GF-D8 (cell line): Measurements from ENCODE around the gene RREB1.
A peak's percentile ranks its signal among the peaks of the same experiment; 100 is the strongest.

ENCODE experiments used
- DNase-seq: peaks from one replicate; lab custom pipeline; 2025; lab: John Stamatoyannopoulos, UW

The RREB1 gene

DNA sequence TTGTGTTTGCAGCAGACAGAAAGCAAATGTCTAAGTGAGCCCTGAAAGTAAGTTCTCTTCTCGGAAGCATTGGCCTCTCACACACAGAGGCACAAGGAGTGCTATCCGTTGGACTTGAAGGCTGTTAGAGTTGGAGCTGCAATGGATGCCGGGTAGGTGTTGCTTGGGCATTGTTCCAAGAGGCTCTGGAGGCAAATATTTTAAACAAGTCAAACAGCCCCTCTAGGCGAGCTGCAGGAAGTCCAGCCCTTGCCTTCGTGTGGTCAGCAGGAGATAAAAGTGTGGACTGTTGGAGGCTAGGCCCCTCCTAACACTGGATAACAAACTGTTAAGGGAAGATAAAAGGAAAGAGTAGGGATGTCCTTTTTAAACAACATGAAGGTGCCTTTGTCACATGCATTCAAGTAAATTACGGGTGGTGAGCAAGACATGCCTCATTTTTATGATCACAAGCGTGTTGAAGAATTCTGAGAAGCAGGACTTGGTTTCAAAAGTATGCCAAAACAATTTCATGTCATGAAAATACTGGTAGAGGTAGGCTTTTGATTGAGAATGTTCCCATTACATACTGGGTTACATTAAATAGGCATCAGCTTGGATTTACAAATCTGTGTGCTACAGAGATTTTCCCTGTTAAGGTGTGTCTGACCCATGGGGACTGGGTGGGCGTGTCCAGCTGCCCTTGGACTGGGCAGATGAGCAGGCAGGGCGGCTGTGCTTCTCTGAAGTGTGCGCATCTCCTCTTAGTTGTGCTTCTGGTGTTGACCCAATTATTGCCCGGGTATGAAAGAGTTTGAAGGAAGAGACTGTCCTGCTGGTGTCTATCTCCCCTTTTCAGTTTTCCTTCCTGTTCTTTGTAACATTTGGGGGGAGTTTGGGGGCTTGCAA is 57.5 kb downstream of the RREB1 start:
- DNase-seq, result no peak

DNA sequence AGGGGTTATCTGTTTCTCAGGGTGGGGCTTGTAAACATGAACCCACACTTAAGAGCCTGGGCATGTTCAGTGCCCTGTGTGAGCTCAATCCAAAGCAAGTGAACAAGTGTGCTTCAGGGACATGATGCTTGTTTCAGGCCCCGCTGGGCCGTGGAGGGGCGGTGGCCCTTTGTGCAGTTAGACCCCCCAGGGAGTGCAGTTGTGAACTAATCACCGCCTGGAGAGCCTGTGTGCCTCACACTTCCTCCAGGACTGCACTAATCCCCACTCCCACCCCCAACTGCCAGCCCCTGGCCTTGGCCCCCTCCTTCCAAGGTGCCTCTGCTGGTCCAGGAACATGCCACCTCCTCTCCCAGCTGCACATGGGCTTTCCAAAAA is 58.1 kb downstream of the RREB1 start:
- no peak for DNase-seq

DNA sequence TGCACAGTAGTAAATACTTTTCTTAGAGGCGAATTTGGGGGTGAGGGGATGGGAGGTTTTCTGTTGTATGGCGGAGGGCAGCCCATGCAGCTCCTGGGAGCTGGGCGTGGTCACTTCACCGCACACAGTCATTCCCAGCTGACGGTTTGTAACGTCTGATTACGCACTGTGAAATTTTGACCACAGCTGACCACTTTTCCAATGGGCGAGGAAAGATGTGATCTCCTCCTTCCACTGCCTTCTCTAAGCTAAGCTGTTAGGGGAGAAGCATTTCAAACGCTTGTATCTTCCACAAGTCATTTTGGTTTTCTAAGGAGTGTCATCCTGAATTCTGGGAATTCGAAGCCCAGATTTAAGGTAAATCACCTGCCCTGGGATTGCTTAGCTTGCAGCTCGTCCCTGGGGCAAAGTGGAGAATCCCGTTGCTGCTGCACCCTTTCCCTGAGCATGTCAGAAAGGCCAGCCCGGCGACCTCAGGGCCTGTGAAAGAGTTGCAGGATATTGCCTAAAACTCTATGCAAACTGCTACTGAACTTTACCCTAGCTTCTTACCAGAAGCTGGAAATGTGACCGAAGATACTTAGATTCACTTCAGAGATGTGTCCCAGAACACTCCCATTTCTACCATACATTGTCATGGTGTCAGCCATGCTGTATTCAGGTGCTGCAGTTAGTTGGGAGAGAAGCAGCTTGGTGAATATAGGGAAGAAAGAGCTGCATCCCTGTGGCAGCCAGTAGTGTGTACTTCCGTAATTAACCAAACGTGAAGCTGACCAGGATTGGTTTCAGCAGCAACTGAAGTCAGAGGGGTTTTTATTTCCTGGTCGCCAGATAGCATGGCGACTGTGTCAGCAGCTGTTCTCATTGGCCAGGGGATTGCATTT is 58.9 kb downstream of the RREB1 start:
- peak; percentile 89 for DNase-seq

DNA sequence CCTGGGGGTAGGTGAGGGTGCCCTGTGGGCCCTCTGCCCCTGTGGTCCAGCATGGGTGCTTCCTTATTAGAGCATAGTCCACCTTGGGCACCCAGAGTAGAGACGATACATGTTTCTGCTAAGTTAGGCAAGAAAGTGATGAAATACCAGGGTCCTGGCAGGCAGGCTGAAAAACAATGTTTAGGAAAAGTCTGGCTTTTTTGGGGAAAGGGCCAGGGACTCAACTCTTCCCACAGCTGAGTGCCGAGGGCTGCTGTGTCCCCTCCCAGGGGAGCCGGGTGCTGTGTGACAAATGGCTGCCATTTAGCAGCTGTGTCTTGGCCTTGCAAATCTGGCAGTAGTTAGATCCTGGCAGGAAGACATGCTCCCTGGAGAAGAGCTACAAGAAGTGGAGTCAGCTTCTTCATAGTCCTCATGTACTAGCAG is 61.5 kb downstream of the RREB1 start:
- peak; percentile 34 for DNase-seq

DNA sequence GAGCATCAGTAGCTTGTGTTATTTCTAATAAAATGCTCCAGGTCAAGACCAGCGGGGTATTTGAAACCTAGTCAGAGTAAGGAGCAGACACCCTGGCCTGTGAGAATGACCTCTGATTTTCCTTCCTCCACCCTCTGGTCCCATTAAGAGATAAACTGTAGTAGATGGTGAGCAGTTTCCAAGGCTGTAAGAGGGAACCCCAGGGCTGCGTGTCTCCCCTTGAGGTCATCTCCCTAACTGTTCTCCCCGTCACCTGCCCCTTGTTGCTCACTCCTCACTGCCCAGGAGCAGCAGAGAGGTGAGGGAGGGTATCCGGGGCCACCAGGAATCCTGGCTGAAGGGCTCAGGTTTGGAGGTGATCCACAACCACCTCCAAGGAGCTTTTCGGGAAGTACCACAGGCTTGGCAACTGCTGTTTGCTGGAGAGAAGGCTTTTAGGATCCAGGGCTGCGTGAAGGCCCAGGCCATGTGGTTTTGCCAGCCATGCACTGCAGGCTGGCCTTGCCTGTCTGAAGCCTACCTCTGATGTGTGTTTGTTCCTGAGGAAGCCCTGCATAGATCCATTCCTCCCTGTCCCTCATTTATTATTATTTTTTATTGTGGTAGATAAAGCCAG is 62.5 kb downstream of the RREB1 start:
- DNase-seq, result no peak

DNA sequence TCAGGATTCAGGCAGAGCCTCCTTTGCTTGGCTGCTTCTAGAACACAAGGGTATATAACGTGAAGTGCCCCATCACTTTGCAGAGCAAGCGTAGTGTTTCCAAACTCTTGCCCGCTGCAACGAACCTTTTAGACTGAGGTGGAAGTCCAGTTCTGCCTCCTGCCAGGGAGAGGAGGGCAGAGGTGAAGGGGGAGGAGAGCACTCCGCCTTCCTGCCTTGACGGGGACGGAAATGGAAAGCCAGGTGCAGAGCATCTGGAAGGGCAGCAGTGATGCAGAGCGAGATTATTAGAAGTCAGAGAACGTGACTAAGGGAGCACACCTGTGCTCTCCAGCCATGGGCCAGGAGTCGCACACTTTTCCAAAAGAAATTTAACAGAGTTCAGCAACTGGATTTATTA is 63.4 kb downstream of the RREB1 start:
- no peak for DNase-seq

DNA sequence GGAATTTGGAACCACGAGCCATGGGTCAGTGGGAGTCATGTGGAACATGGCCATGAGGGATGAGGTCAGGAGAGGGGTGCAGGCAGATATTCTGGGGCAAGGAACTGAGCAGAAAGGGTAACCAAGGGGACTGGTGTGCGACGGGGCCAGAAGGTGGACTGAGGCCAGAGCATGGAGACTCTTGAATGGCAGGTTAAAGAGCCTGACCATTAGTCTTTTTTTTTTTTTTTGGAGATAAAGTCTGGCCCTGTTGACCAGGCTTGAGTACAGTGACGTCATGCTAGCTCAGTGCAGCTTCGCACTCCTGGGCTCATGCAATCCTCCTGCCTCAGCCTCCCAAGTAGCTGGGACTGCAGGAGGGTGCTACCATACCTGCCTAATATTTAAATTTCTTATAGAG is 64.0 kb downstream of the RREB1 start:
- no peak for DNase-seq

DNA sequence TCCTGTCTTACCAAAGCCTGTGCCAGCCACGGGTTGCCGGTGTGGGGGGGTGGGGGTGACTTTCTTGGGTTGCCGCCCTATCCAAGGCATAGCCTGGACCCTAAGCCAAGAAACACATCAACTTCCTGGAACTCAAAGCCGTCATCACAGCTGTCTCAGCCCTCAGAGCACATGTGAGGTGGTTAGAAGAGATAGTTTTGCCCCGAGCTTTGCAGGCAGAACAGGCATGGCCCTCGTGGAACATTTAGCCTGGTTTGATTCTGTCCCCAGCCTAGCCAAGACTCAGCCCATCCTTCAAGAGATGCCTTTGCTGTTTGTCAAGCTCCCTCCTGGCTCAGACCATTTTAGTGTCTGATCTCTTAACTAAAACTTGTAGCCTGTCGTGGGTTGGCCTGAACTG is 64.9 kb downstream of the RREB1 start:
- no peak for DNase-seq

DNA sequence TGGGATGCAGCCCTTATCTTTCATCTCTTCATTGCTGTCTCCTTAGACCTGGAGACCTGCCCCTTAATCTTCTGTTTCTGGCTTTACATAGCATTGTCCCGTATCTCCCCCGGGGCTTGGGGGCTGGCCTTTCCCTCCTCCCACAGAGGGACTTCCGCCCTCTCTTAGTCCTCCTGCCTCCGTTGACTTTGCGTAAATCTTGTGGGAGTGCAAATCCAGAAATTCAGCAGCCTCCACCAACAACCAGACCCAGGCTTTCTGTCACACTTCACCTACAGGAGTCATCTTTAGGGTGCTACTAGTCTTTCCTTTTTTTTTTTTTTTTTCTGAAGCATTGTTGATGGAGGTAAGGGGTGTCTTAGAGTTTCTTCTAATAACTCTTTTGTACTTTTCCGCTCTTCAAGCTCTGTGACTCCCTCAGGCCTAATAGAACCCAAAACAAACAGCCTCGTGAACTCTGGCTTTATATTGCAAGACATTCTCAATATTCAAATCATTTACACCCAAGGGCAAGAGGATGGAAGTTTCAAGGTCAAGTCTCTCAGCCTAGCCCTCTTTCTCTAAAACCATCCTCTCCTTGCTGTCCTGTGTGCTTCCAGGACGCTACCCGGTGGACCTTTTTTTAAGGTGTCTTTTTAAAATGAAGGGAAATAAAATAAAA is 66.2 kb downstream of the RREB1 start:
- no peak for DNase-seq

DNA sequence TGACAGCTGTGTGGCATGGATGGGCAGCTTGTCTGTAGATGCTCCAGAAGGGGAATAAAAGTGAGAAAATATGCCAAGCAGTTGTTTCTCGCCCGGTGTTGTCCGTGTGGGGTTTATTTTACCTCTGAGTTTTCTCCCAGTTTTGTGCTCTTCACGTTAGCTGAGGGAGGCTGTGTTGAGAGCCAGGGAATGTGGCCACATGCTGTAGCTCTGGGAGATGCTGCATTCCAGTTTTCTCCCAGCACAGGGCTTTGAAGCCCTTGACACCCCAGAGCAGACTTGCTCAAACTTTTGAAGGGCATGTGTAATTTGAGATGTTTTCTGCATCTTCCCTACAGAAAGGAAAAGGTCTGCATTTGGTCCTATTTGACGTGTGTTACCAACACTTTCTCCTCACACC is 67.7 kb downstream of the RREB1 start:
- DNase-seq, result no peak

DNA sequence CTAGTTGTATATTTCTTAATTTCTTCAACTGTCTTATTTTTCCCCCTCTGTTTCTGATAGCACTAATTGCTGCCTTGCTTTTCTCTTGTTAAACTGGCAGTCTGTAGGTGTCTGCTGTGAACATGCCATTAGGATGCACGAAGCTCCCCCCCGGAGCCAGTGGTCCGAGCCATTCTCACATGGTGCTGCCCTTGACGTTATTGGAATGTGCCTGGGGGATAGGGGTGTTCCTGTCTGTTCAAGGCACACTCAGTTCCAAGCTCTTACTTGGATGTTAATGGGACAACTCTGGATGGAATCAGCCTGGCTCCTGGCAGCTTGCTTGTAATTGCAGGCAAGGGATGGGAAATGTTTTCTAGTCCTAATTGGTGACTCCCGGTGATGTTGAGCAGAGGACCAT is 68.4 kb downstream of the RREB1 start:
- no peak for DNase-seq

DNA sequence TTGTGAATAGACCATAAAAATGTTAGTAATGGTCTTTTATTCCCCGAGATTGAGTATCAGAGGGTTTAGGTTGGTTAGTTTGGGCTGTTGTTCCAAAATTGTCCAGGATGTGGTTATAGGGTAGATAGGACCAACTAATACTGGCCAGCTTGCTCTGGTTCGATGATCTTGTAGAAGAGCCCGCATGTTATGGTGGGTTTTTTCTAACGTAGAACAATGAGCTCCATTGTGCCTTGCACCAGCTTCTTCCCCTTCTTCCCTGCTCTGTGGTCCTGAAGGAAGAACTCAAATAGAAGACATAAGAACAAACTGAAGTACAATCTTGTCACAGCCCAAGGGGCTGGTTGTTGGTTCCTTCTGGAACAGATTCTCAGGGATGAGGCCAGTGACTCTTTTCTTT is 70.5 kb downstream of the RREB1 start:
- no peak for DNase-seq

DNA sequence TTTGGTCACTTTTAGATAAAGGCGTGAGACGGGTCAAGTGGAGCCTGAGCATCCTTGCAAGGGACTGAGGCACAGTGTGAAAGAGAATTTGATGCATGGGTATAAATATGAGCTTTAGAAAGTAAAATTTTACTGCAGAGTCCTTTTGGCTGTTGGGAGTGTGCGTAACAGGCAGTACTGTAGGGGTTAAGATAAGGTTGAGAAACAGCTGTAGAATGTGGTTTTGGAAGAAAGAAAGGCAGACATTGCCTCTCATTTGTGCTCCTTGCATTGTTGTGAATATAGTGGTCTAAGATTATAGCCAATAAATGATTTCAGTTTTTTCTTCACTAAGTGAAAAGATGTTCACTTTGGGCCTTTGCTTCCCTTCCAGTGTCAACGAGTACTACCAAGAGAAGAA is 73.0 kb downstream of the RREB1 start:
- DNase-seq, result no peak

DNA sequence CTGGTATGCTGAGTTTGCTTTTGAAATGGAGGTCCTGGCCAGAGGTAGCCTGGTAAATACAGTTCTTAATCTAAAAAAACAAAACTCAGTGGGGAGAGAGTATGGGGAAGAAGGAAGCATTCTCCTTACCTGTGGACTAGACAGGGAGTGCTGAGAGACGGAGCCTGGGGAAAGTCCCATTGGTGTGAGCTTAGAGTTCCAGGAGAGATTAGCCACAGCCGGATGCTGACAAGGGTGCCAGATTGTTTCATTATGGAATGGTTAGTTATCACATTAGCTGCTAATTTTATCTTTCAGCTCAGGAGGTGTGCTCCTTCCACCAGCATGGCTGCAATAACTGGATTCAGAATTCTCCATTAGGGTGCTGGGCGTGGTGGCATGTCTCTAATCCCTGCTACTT is 75.9 kb downstream of the RREB1 start:
- no peak for DNase-seq

DNA sequence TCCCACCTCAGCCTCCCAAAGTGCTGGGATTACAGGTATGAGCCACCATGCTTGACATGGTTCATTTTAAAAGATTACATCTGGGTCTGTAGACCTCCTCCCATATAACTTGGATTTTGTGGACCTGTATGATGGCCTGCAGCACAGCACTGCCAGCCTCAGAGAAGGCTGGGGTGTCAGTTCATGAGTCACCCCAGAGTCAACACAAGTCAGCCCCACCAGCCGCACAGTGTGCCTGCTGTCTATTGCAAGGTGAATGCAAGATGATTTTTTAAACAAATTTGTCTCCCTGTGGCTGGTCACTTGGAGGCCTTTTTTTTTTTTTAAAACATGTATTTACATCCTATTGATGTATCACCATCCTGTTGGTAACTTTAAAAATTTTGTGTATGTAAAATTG is 76.7 kb downstream of the RREB1 start:
- no peak for DNase-seq

DNA sequence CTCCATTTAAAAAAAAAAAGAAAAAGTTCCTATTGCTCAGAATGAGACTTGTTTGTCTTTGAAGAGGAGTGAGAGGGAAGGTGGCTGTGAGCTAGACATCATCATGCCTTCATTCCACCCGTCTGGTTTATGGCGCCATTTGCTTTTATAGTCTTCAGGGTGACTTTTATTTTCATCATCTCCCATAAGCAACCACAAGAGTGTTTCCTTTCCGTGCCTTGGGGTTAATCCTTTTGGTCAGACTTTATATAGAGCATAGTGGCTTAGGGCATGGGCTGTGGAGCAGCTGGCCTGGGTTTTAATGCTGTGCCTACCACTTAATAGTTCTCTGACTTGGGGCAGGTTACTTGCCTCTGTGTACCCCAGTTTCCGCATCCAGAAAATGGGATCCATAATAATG is 77.8 kb downstream of the RREB1 start:
- no peak for DNase-seq

DNA sequence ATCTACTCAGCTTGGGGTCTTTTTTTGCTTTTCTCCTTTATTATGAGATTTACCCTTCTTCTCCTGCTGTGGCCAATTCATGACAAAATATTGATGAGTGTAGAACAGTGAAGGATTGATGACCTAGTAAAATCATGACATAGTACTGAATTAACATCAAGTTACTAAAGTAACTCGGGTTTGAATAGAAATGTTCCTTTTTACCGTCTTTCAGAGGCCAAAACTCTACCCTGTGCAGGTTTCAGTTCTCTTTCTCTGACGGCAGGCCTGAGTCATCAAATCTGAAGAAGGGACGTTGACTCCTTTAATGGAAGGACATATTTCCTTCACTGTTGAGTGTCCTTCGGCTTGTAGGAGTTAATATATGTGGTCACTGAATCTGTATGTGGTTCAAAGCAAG is 80.7 kb downstream of the RREB1 start:
- DNase-seq, result no peak

DNA sequence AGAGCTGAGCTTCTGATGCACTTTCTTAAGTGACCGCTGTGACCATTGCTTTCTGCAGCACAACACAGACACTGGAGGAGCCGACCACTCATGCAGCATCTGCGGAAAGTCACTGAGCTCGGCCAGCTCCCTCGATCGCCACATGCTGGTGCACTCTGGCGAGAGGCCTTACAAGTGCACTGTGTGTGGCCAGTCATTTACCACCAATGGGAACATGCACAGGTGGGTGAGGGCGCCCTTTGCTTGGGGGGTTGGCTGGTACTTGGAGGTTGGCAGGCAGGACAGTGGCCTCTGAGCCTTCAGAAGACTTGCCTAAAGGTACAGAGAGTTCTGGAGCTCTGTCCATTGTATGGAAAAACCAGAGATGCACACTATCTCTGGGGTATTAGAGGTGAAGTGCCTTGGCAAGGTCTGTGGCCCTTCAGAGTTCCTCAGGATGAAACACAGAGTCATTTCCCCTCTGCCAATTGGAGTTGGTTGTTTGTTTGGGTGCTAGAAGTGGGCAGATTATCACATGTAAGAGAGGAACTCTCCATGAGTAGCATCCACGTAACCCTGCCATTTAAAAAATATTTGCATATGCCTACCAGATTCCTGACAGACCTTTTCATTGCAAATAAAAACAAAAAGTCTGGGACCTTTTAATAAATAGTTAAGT is 81.5 kb downstream of the RREB1 start:
- DNase-seq, result no peak

DNA sequence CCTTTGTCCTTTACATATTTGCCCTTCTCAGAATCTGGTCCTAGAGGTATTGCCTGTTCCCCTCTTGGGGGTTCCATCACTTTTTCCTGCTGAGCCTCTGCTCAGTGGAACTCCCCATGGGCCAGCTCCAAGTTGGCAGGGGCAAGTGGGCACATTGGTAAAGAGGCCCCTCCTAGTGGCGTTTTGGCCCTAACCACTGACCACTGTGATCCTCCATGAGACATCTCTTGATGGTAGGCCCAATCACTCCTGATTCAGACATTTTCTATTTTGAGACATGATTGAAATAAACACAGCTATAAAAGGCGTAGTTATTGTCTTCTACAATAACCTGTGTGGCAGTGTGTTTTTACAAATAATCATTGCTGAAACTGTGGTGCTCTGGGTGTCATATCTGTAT is 83.0 kb downstream of the RREB1 start:
- no peak for DNase-seq

DNA sequence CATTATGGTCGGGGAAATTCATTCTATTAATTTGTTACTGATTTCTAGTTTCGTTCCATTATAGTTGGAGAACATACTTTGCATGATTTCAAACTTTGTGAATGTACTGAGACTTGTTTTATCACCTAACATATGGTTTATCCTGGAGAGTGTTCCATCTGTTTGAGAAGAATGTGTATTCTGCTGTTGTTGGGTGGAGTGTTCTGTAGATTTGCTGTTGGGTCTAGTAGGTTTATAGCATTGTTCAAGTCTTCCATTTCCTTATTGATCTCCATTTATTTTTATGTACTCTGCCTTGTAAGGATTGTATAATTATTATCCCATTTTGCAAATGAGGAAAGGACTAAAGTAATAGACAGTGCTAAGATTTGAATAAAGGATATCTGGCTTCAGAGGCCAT is 85.4 kb downstream of the RREB1 start:
- no peak for DNase-seq

DNA sequence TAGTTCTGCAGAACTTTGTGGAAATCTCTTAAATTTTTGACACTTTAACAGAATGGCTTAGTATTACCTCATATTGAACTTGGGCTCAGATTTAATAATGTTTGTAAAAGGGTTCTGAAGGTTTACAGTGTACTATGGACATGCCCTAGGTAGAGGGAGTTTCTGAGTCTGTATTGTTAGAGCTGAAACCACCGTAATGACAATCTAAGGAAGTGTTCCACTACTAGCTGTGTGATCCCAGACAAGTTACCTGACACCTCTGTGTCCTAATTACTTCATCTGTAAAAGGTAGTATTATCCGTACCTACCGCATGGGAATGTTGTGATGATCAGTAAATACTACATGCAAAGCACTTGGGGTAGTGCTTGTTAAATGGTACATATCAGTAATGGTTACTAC is 86.9 kb downstream of the RREB1 start:
- DNase-seq, result no peak
